Uterus (tissue), 2 donors: ENCODE results near the gene PANK3.

Experiments used
- POLR2A ChIP-seq, 2 donors: fragments of 450-650 bp; IDR thresholded peaks; one replicate each; pipeline ENCODE4 v1.6.1; 2016; ENCODE audit warnings: antibody characterized with exemption in 2 of 2, mild to moderate bottlenecking in 1 of 2, moderate library complexity in 1 of 2
- TF ChIP-seq, protein P1 (sequence below), 4 experiments: fragments of 200-600 bp in 2 of 4; fragments of 450-650 bp in 2 of 4; sonication (generic) in 2 of 4; IDR thresholded peaks; one replicate each; pipeline ENCODE4 v1.5.1; 2016 to 2019; ENCODE audit warnings: antibody characterized with exemption in 4 of 4, mild to moderate bottlenecking in 2 of 4, moderate library complexity in 1 of 4

DNA sequence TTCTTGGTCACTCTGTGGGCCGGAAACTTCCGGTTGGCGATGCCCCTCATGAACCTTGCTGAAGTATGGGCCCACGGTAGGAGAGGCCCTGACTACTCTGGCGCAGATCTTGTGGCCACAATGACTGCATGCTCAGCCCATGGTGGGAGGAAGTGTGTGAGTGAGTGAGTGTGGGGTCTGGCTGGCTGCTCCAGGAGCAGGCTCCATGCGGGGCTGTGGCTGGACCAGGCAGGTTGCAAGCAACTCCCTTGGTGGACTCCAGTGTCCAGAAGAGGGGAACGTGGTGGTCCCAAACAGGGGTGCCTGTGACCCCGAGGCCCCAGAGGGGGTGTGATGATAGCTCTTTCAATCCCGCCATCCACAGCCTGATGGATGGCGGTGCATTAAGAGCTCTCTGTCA lies 35.5 kb upstream of the PANK3 start:
- TF ChIP-seq, protein P1, sequence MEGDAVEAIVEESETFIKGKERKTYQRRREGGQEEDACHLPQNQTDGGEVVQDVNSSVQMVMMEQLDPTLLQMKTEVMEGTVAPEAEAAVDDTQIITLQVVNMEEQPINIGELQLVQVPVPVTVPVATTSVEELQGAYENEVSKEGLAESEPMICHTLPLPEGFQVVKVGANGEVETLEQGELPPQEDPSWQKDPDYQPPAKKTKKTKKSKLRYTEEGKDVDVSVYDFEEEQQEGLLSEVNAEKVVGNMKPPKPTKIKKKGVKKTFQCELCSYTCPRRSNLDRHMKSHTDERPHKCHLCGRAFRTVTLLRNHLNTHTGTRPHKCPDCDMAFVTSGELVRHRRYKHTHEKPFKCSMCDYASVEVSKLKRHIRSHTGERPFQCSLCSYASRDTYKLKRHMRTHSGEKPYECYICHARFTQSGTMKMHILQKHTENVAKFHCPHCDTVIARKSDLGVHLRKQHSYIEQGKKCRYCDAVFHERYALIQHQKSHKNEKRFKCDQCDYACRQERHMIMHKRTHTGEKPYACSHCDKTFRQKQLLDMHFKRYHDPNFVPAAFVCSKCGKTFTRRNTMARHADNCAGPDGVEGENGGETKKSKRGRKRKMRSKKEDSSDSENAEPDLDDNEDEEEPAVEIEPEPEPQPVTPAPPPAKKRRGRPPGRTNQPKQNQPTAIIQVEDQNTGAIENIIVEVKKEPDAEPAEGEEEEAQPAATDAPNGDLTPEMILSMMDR (IDR thresholded peaks at IDR 0.05): no peak
- no peak for TF ChIP-seq POLR2A (IDR thresholded peaks at IDR 0.05)
